ENCODE measurements around the gene TMEM35A. TPM values are rescaled to one million over a fixed set of nuclear protein-coding genes. Genes with fewer than 3 reads are reported as not detected.

The TMEM35A gene, protein sequence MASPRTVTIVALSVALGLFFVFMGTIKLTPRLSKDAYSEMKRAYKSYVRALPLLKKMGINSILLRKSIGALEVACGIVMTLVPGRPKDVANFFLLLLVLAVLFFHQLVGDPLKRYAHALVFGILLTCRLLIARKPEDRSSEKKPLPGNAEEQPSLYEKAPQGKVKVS
- total RNA-seq: not detected in 2 replicates

GRCh38 chrX:101078716-101079598, at the start of gene TMEM35A:
Gene TMEM35A (plus strand): TSS chrX:101078879. CDS start chrX:101079003, 124 bp downstream.
- DNase-seq (no peak), ATAC-seq (ENCODE audit: low read depth) (no peak)
- ChIA-PET CTCF (no interaction called here), POLR2A (no interaction called here)
- Mint-ChIP-seq H3K36me3 (ENCODE audit: low read depth) (no peaks in the 10 kb centered on the region), H3K9me3 (no peaks in the 10 kb centered on the region), H3K27ac (no peak within 1 kb of the TSS), H3K4me1 (peaks cover 8% of the 10 kb centered on the region), H3K27me3 (peaks cover 11% of the 10 kb centered on the region), H3K4me3 (peak within 1 kb of the TSS; percentile 28)
- TF ChIP-seq, protein P1, sequence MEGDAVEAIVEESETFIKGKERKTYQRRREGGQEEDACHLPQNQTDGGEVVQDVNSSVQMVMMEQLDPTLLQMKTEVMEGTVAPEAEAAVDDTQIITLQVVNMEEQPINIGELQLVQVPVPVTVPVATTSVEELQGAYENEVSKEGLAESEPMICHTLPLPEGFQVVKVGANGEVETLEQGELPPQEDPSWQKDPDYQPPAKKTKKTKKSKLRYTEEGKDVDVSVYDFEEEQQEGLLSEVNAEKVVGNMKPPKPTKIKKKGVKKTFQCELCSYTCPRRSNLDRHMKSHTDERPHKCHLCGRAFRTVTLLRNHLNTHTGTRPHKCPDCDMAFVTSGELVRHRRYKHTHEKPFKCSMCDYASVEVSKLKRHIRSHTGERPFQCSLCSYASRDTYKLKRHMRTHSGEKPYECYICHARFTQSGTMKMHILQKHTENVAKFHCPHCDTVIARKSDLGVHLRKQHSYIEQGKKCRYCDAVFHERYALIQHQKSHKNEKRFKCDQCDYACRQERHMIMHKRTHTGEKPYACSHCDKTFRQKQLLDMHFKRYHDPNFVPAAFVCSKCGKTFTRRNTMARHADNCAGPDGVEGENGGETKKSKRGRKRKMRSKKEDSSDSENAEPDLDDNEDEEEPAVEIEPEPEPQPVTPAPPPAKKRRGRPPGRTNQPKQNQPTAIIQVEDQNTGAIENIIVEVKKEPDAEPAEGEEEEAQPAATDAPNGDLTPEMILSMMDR (IDR thresholded peaks at IDR 0.05): no peak
- intact Hi-C loops (cut with micrococcal nuclease): no loop called here

DNA sequence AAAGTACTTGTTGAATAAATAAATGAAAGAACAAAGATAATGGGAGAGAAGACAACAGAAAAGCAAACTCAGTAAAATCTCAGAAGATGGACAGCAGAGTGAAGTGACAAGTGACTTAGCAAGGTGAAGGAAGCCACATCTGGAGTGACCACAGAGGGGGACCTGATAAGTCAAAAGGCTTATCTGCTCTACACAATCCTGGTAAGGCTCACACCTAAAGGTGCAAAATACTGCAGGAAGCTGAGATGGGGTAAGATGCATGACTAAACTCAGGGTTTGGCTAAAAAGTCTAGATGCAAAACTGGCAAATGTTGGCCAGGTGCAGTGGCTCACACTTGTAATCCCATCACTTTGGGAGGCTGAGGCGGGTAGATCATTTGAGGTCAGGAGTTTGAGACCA, 49.0 kb upstream of the TMEM35A start:
- Mint-ChIP-seq H3K27me3 (no peaks in the 10 kb centered on the region), H3K36me3 (ENCODE audit: low read depth) (peaks cover 53% of the 10 kb centered on the region), H3K4me1 (no peaks in the 10 kb centered on the region), H3K4me3 (no peak overlapping the region), H3K9me3 (no peaks in the 10 kb centered on the region), H3K27ac (no peak overlapping the region)
- ChIA-PET CTCF (no interaction called here), POLR2A (no interaction called here)
- intact Hi-C loops (cut with micrococcal nuclease): loop anchor here (5.0 kb wide), 1 partner anchor 32 kb away; no protein-coding TSS in a partner anchor
- DNase-seq: no peak
- ATAC-seq (ENCODE audit: low read depth): no peak
- TF ChIP-seq, protein P1 (IDR thresholded peaks at IDR 0.05): no peak

GRCh38 chrX:101037231-101037630, 41.4 kb upstream of the TMEM35A start:
- intact Hi-C loops (cut with micrococcal nuclease): no loop called here
- Mint-ChIP-seq H3K4me1 (no peaks in the 10 kb centered on the region), H3K27ac (no peak overlapping the region), H3K4me3 (no peak overlapping the region), H3K27me3 (no peaks in the 10 kb centered on the region), H3K36me3 (ENCODE audit: low read depth) (peaks cover 52% of the 10 kb centered on the region), H3K9me3 (no peaks in the 10 kb centered on the region)
- TF ChIP-seq, protein P1 (IDR thresholded peaks at IDR 0.05): no peak
- ChIA-PET POLR2A (no interaction called here), CTCF (no interaction called here)
- ATAC-seq (ENCODE audit: low read depth) (no peak), DNase-seq (no peak)

DNA sequence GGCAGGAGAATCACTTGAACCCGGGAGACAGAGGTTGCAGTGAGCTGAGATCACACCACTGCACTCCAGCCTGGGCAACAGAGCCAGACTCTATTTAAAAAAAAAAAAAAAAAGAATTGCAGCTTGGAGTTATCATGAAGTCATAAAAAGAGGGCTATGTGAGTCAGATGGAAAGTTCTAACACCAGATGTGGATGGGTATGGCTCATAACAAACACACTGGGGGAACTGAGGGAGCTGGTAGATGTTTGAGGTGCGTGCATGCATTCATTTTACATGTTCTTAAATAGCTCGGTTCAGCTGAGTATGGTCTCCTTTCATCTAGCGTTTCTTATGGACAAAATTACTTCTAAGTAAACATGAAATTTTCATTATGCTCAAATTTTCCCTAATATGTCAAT, 38.5 kb upstream of the TMEM35A start:
- no peak for DNase-seq
- Mint-ChIP-seq H3K27me3 (no peaks in the 10 kb centered on the region), H3K9me3 (no peaks in the 10 kb centered on the region), H3K4me1 (no peaks in the 10 kb centered on the region), H3K36me3 (ENCODE audit: low read depth) (peaks cover 53% of the 10 kb centered on the region), H3K27ac (no peak overlapping the region), H3K4me3 (no peak overlapping the region)
- CTCF ChIA-PET: no interaction called here
- ATAC-seq (ENCODE audit: low read depth): no peak
- POLR2A ChIA-PET: interaction anchor here (0.6 kb wide), 1 partner anchor 28 kb away, joined by 3 read pairs; no protein-coding TSS in a partner anchor
- TF ChIP-seq, protein P1 (IDR thresholded peaks at IDR 0.05): no peak
- intact Hi-C loops (cut with micrococcal nuclease): no loop called here

DNA sequence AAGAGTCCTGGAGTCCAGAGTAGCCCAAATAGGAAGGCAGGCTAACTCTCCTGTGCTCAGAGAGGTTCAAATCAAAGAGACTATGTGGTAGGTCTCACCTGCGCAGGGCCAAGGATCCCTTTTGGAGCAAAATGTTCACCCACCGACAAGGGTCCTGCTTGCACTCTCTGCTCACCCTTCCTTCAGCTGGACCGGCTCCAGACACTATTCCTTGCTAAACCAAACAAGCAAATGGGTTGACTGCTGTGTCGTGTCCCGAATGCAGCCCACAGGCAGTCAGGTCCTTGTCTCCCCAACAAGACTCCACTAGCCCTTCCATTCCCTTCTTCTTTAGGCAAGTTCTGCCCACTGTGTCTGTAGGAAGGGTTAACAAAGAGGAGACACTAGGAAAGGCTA, 27.5 kb upstream of the TMEM35A start:
- ATAC-seq (ENCODE audit: low read depth): no peak
- peak overlapping the region; percentile 93 for H3K27ac Mint-ChIP-seq
- no peaks in the 10 kb centered on the region for H3K27me3 Mint-ChIP-seq
- TF ChIP-seq, protein P1 (IDR thresholded peaks at IDR 0.05): no peak
- peaks cover 22% of the 10 kb centered on the region for H3K4me1 Mint-ChIP-seq
- CTCF ChIA-PET: no interaction called here
- H3K4me3 Mint-ChIP-seq: peak overlapping the region; percentile 90
- POLR2A ChIA-PET: interaction anchor here (0.6 kb wide), 1 partner anchor 65 kb away, joined by 3 read pairs; no protein-coding TSS in a partner anchor
- no peaks in the 10 kb centered on the region for H3K9me3 Mint-ChIP-seq
- no peak for DNase-seq
- H3K36me3 Mint-ChIP-seq (ENCODE audit: low read depth): peaks cover 18% of the 10 kb centered on the region
- intact Hi-C loops (cut with micrococcal nuclease): loop anchor here (1.0 to 10.0 kb wide), 5 partner anchors 122 to 356 kb away; partner anchors contain the start of genes BTK, CSTF2, GLA and HNRNPH2

Data from activated B cell treated with CpG ODN at 0.5 μM for 24 hours (primary cell).